Mesendoderm (in vitro differentiated cells): Measurements from ENCODE around the gene KCNK10.

ENCODE experiments used
- DNase-seq: peaks from one replicate; pipeline ENCODE4 v3.0.0; 2013
- H2AK5ac ChIP-seq: 2 replicates; pipeline ENCODE4 v1.6.1; 2013; ENCODE audit warnings: low read length, inconsistent platforms
- H2BK120ac ChIP-seq: 2 replicates; pipeline ENCODE4 v1.6.1; 2013; ENCODE audit warnings: low read depth, mild to moderate bottlenecking, low read length, moderate library complexity, mixed read lengths
- H2BK15ac ChIP-seq: replicated peaks from 2 replicates; pipeline ENCODE4 v1.6.1; 2013; ENCODE audit warnings: low read depth, mild to moderate bottlenecking, moderate library complexity
- H2BK5ac ChIP-seq: 2 replicates; pipeline ENCODE4 v1.6.1; 2013; ENCODE audit warnings: low read length, inconsistent platforms
- H3K18ac ChIP-seq: 2 replicates; pipeline ENCODE4 v1.6.1; 2013; ENCODE audit warnings: mild to moderate bottlenecking, low read length, mixed read lengths
- H3K23ac ChIP-seq: one replicate; pipeline ENCODE4 v1.6.1; 2013; ENCODE audit warnings: low read length
- H3K27ac ChIP-seq: 2 replicates; pipeline ENCODE4 v1.5.1; 2013; ENCODE audit warnings: low read depth, mild to moderate bottlenecking, inconsistent platforms, low read length, moderate library complexity
- H3K27me3 ChIP-seq: 2 replicates; pipeline ENCODE4 v1.6.1; 2013; ENCODE audit warnings: low read length, control low read depth, mild to moderate bottlenecking, inconsistent platforms; ENCODE audit not compliant: insufficient read depth, poor library complexity
- H3K36me3 ChIP-seq: 2 replicates; pipeline ENCODE4 v1.6.1; 2013; ENCODE audit warnings: low read length, inconsistent platforms; ENCODE audit not compliant: control insufficient read depth, insufficient read depth
- H3K4ac ChIP-seq: one replicate; pipeline ENCODE4 v1.6.1; 2013; ENCODE audit warnings: low read depth, mild to moderate bottlenecking, low read length, moderate library complexity
- H3K4me1 ChIP-seq: 2 replicates; pipeline ENCODE4 v1.6.1; 2013; ENCODE audit warnings: low read depth, low read length, inconsistent platforms; ENCODE audit not compliant: control insufficient read depth
- H3K4me2 ChIP-seq: 2 replicates; pipeline ENCODE4 v1.6.1; 2013; ENCODE audit warnings: low read length
- H3K4me3 ChIP-seq: 2 replicates; pipeline ENCODE4 v1.5.1; 2013; ENCODE audit warnings: mild to moderate bottlenecking, low read length
- H3K56ac ChIP-seq: one replicate; pipeline ENCODE4 v1.6.1; 2013; ENCODE audit warnings: low read length
- H3K79me1 ChIP-seq: 2 replicates; pipeline ENCODE4 v1.6.1; 2013; ENCODE audit warnings: low read length, inconsistent platforms
- H3K79me2 ChIP-seq: 2 replicates; pipeline ENCODE4 v1.6.1; 2013; ENCODE audit warnings: mild to moderate bottlenecking, low read length; ENCODE audit not compliant: control insufficient read depth, insufficient read depth
- H3K9ac ChIP-seq: 2 replicates; pipeline ENCODE4 v1.6.1; 2013; ENCODE audit warnings: low read length, inconsistent platforms
- H4K5ac ChIP-seq: one replicate; pipeline ENCODE4 v1.6.1; 2013; ENCODE audit warnings: low read length
- H4K8ac ChIP-seq: one replicate; pipeline ENCODE4 v1.6.1; 2013; ENCODE audit warnings: low read depth, mild to moderate bottlenecking, control low read depth, low read length, moderate library complexity
- WGBS: extraction: QIAGEN DNeasy Blood & Tissue Kit; methylation state at CpG from one replicate; pipeline ENCODE4 v1.1.7; 2013; ENCODE audit warnings: low lambda C conversion rate, missing lambda C conversion rate; ENCODE audit not compliant: insufficient coverage; ENCODE audit errors: extremely low coverage; 5-methylcytosine and 5-hydroxymethylcytosine counted together

KCNK10 gene

GRCh38 chr14:88342980-88343379 is 19.9 kb upstream of the KCNK10 start:
- no peak overlapping the region for H4K8ac ChIP-seq
- H2BK120ac ChIP-seq, result no peak overlapping the region
- no peaks in the 10 kb centered on the region for H3K79me1 ChIP-seq
- H3K4me3 ChIP-seq, result no peak overlapping the region
- no peak overlapping the region for H3K9ac ChIP-seq
- no peak overlapping the region for H3K4ac ChIP-seq
- H3K27ac ChIP-seq, result no peak overlapping the region
- H3K79me2 ChIP-seq, result no peaks in the 10 kb centered on the region
- DNase-seq, result peak; percentile 44
- no peak overlapping the region for H3K56ac ChIP-seq
- H2BK5ac ChIP-seq, result no peak overlapping the region
- no peaks in the 10 kb centered on the region for H3K36me3 ChIP-seq
- no peaks in the 10 kb centered on the region for H3K4me1 ChIP-seq
- H4K5ac ChIP-seq, result no peak overlapping the region
- no peaks in the 10 kb centered on the region for H3K27me3 ChIP-seq
- no peak overlapping the region for H2BK15ac ChIP-seq
- H2AK5ac ChIP-seq, result no peak overlapping the region
- H3K18ac ChIP-seq, result no peak overlapping the region
- H3K23ac ChIP-seq, result no peak overlapping the region
- H3K4me2 ChIP-seq, result no peak overlapping the region
- no CpG with 5 or more reads among the region's 2 CpGs for WGBS

DNA sequence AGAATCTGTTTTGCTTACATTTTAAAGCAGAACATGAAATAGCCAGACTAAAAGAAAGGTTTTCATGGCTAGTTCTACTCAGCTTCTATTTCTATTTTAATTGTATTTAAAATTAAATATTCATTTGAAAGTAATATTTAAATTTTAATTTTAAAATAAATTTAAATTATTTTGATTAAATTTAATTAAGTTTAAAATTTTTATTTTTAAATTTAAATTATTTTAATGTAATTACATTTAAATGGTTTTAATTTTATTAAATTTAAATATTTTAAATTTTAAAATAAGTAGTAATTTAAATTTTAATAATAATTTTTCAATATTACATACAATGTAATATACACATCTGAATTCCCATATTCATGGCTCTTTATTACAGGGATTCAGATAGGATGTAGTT is 17.3 kb upstream of the KCNK10 start:
- Histone ChIP-seq H3K36me3 (no peaks in the 10 kb centered on the region), H3K9ac (no peak overlapping the region), H3K4me3 (no peak overlapping the region), H3K4ac (no peak overlapping the region), H3K23ac (no peak overlapping the region), H4K5ac (no peak overlapping the region), H3K27ac (no peak overlapping the region), H2BK15ac (no peak overlapping the region), H3K18ac (no peak overlapping the region), H3K27me3 (no peaks in the 10 kb centered on the region), H4K8ac (no peak overlapping the region), H3K4me1 (no peaks in the 10 kb centered on the region), H3K4me2 (no peak overlapping the region), H2BK120ac (no peak overlapping the region), H3K79me1 (no peaks in the 10 kb centered on the region), H2AK5ac (no peak overlapping the region), H3K56ac (no peak overlapping the region), H3K79me2 (no peaks in the 10 kb centered on the region), H2BK5ac (no peak overlapping the region)
- DNase-seq, result no peak

GRCh38 chr14:88333036-88333435 is 10.0 kb upstream of the KCNK10 start:
- H3K36me3 ChIP-seq, result no peaks in the 10 kb centered on the region
- H3K79me2 ChIP-seq, result no peaks in the 10 kb centered on the region
- H3K79me1 ChIP-seq, result no peaks in the 10 kb centered on the region
- peaks cover 7% of the 10 kb centered on the region for H3K27me3 ChIP-seq
- H2BK15ac ChIP-seq, result no peak overlapping the region
- WGBS, result no CpG with 5 or more reads among the region's 1 CpG
- no peak overlapping the region for H3K4me2 ChIP-seq
- H3K27ac ChIP-seq, result no peak overlapping the region
- no peak overlapping the region for H3K56ac ChIP-seq
- no peak overlapping the region for H3K18ac ChIP-seq
- DNase-seq, result peak; percentile 10
- no peaks in the 10 kb centered on the region for H3K4me1 ChIP-seq
- H2AK5ac ChIP-seq, result no peak overlapping the region
- H2BK5ac ChIP-seq, result no peak overlapping the region
- H3K4me3 ChIP-seq, result no peak overlapping the region
- no peak overlapping the region for H2BK120ac ChIP-seq
- H3K4ac ChIP-seq, result no peak overlapping the region
- no peak overlapping the region for H4K8ac ChIP-seq
- H3K23ac ChIP-seq, result no peak overlapping the region
- H4K5ac ChIP-seq, result no peak overlapping the region
- no peak overlapping the region for H3K9ac ChIP-seq

DNA sequence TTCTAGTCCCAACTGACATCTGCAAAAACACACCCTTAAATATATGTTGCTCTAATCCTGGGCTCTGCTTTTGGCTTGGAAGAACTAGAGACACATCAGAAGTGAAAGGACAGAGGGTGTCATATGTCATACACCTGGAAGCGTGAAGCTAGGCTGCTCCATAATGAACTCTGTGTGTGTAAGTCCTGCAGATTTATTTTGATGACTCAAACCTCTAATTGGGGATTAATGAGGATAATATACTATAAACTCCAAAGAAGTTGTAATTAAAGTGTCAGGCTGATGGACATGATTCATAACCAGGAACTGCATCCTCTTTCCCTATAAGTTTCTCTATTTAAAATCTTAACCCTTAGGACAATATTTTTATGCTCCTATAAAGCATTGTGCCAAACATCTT is 4.4 kb upstream of the KCNK10 start:
- Histone ChIP-seq H3K27me3 (peaks cover 46% of the 10 kb centered on the region), H4K8ac (no peak overlapping the region), H3K4me2 (no peak overlapping the region), H2AK5ac (no peak overlapping the region), H3K9ac (no peak overlapping the region), H3K79me1 (no peaks in the 10 kb centered on the region), H3K56ac (no peak overlapping the region), H3K23ac (no peak overlapping the region), H3K36me3 (no peaks in the 10 kb centered on the region), H2BK15ac (no peak overlapping the region), H2BK120ac (no peak overlapping the region), H3K4me3 (no peak overlapping the region), H3K27ac (no peak overlapping the region), H2BK5ac (no peak overlapping the region), H3K4me1 (no peaks in the 10 kb centered on the region), H3K18ac (no peak overlapping the region), H3K4ac (no peak overlapping the region), H4K5ac (no peak overlapping the region), H3K79me2 (no peaks in the 10 kb centered on the region)
- no CpG with 5 or more reads among the region's 1 CpG for WGBS
- DNase-seq, result no peak

DNA sequence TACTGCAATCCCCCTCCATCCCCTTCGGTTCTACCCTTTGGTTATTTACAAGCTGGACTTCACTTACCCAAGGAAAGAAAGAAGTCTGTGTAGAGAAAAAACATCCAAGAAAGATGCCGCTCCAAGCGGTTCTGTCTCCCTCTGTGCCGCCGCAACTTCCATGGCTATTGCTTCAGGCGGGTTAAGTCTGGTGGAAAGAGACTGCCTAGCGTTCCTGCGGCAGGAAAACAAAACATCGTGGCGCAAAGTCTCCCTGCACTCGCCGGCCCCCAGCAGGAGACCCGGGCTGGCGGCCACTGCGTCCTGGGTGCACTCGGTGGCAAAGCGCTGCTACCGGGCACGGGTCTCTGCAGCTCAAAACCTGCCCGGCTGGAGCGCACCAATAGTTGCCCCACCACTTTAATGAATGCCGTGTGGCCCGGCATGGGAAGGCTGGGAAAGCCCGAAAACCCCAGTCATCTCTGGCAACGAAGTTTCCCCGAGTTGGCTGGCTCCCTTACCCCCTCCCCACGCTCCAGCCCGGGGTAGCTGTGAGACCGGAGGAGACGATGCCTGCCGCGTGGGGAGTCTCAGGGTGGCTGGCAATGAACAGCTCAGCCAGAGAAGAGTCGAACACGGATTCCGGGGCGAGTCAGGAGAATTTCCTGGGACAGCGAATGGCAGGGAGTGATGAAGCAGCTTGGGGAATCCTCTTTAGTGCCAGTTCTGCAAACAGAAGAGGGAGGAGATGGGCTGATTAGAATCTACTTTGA is 3.5 kb upstream of the KCNK10 start:
- Histone ChIP-seq H4K5ac (no peak overlapping the region), H2BK120ac (no peak overlapping the region), H3K23ac (no peak overlapping the region), H3K9ac (no peak overlapping the region), H3K4me3 (no peak overlapping the region), H3K36me3 (no peaks in the 10 kb centered on the region), H3K79me1 (no peaks in the 10 kb centered on the region), H3K56ac (no peak overlapping the region), H4K8ac (no peak overlapping the region), H3K4ac (no peak overlapping the region), H3K4me2 (peak overlapping the region; percentile 22), H3K18ac (no peak overlapping the region), H3K27ac (no peak overlapping the region), H3K27me3 (peaks cover 54% of the 10 kb centered on the region), H2AK5ac (no peak overlapping the region), H2BK5ac (no peak overlapping the region), H3K4me1 (no peaks in the 10 kb centered on the region), H3K79me2 (no peaks in the 10 kb centered on the region), H2BK15ac (no peak overlapping the region)
- DNase-seq, result peak; percentile 23
- no CpG with 5 or more reads among the region's 37 CpGs for whole genome bisulfite sequencing

DNA sequence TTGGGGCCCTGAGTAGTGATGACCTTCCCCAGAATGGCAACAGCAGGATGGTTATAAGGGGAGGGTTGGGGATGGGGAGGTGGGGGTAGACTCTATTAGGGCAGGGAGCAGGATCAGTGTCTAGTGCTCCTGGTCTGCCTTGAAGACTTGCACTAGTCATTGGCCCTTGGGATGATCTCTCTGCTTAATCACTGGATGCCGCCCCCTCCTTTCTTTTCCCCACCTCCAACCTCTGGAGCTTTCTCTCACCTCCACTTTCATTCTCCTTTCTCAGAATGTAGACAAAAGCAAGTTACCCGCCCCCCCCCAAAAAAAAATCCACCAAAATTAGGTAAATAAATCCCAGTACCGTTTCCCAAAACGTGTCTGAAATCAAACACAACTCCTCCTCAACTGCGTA is 2.8 kb upstream of the KCNK10 start:
- H3K36me3 ChIP-seq, result no peaks in the 10 kb centered on the region
- no peaks in the 10 kb centered on the region for H3K4me1 ChIP-seq
- no peak overlapping the region for H3K18ac ChIP-seq
- H4K5ac ChIP-seq, result no peak overlapping the region
- no peak overlapping the region for H2BK120ac ChIP-seq
- no peaks in the 10 kb centered on the region for H3K79me2 ChIP-seq
- H3K23ac ChIP-seq, result no peak overlapping the region
- no peaks in the 10 kb centered on the region for H3K79me1 ChIP-seq
- WGBS, result no CpG with 5 or more reads among the region's 5 CpGs
- H3K56ac ChIP-seq, result no peak overlapping the region
- DNase-seq, result no peak
- H2AK5ac ChIP-seq, result no peak overlapping the region
- peaks cover 60% of the 10 kb centered on the region for H3K27me3 ChIP-seq
- H4K8ac ChIP-seq, result no peak overlapping the region
- H3K4me2 ChIP-seq, result no peak overlapping the region
- H2BK15ac ChIP-seq, result no peak overlapping the region
- H2BK5ac ChIP-seq, result no peak overlapping the region
- H3K27ac ChIP-seq, result no peak overlapping the region
- no peak overlapping the region for H3K9ac ChIP-seq
- no peak overlapping the region for H3K4me3 ChIP-seq
- no peak overlapping the region for H3K4ac ChIP-seq
